Loucy (cell line): Measurements from ENCODE around the gene POMP.

Experiments
- H2AFZ ChIP-seq: fragments of 200-600 bp; sonication (generic); 2 replicates; pipeline ENCODE4 v1.6.0; 2016; ENCODE audit warnings: antibody characterized with exemption, mild to moderate bottlenecking, low read length, moderate library complexity
- H3F3A ChIP-seq: fragments of 200-600 bp; 2 replicates; pipeline ENCODE4 v1.6.0; 2016; ENCODE audit warnings: antibody characterized with exemption, low read depth, mild to moderate bottlenecking
- H3K27me3 ChIP-seq: fragments of 200-600 bp; sonication (generic); 2 replicates; pipeline ENCODE4 v1.6.1; 2014; ENCODE audit warnings: low read length, mild to moderate bottlenecking; ENCODE audit not compliant: insufficient read depth, poor library complexity, severe bottlenecking
- H3K36me3 ChIP-seq: fragments of 200-600 bp; sonication (generic); 2 replicates; pipeline ENCODE4 v1.6.1; 2016; ENCODE audit warnings: low read length; ENCODE audit not compliant: insufficient read depth
- H3K4me1 ChIP-seq: fragments of 200-600 bp; sonication (generic); 2 replicates; pipeline ENCODE4 v1.5.1; 2014; ENCODE audit warnings: low read length, mild to moderate bottlenecking; ENCODE audit not compliant: insufficient read depth, poor library complexity, severe bottlenecking
- H3K4me2 ChIP-seq: fragments of 200-600 bp; sonication (generic); 2 replicates; pipeline ENCODE4 v1.6.0; 2014; ENCODE audit warnings: antibody characterized with exemption, low read length, low read depth, mild to moderate bottlenecking; ENCODE audit not compliant: poor library complexity, severe bottlenecking
- H3K4me3 ChIP-seq: fragments of 200-600 bp; sonication (generic); 2 replicates; pipeline ENCODE4 v1.5.1; 2014; ENCODE audit warnings: low read length, mild to moderate bottlenecking, mixed read lengths; ENCODE audit not compliant: poor library complexity, severe bottlenecking
- H3K79me2 ChIP-seq: fragments of 200-600 bp; sonication (generic); 2 replicates; pipeline ENCODE4 v1.6.1; 2014; ENCODE audit warnings: low read length; ENCODE audit not compliant: insufficient read depth
- H3K9ac ChIP-seq: fragments of 200-600 bp; sonication (generic); 2 replicates; pipeline ENCODE4 v1.6.0; 2014; ENCODE audit warnings: mild to moderate bottlenecking, low read depth, low read length, moderate library complexity; ENCODE audit not compliant: poor library complexity, severe bottlenecking
- H3K9me2 ChIP-seq: fragments of 200-600 bp; sonication (generic); replicated peaks from 2 replicates; pipeline ENCODE4 v1.6.1; 2016; ENCODE audit warnings: low read depth, low read length, mixed read lengths
- H3K9me3 ChIP-seq: fragments of 200-600 bp; sonication (generic); 2 replicates; pipeline ENCODE4 v1.6.1; 2014; ENCODE audit warnings: mild to moderate bottlenecking, antibody characterized with exemption, low read length, low read depth; ENCODE audit not compliant: insufficient read depth
- H4K20me1 ChIP-seq: fragments of 200-600 bp; sonication (generic); 2 replicates; pipeline ENCODE4 v1.6.0; 2014; ENCODE audit warnings: antibody characterized with exemption, low read length, mild to moderate bottlenecking; ENCODE audit not compliant: insufficient read depth, poor library complexity, severe bottlenecking
- EZH2phosphoT487 ChIP-seq: fragments of 200-600 bp; IDR thresholded peaks from 2 replicates; pipeline ENCODE4 v1.6.1; 2018; ENCODE audit warnings: antibody characterized with exemption, mild to moderate bottlenecking, moderate library complexity, borderline replicate concordance
- TF ChIP-seq, protein P1 (sequence below): fragments of 200-600 bp; sonication (generic); conservative IDR thresholded peaks from 2 replicates; pipeline ENCODE4 v1.5.1; 2014; ENCODE audit warnings: mild to moderate bottlenecking, antibody characterized with exemption, low read length

POMP gene

DNA sequence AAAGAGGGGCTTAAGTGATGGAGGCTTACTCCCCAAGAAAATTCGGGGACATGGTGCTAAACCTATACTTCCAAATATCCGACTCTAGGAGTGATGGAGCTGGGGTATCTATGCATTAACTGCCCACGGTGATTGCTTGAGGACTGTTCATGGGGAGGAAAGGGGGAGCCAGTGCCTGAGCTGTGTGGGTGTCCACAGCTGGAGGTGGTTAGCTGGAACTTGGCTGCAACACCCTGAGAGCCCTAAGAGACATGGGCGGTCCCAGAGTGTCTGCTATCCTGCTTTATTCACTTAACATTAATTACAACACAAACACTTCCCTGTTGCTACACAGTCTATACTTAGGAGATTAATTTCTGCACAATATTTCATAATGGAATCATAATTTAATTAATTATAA is 28.1 kb upstream of the POMP start:
- H3K4me2 ChIP-seq = no peak overlapping the region

DNA sequence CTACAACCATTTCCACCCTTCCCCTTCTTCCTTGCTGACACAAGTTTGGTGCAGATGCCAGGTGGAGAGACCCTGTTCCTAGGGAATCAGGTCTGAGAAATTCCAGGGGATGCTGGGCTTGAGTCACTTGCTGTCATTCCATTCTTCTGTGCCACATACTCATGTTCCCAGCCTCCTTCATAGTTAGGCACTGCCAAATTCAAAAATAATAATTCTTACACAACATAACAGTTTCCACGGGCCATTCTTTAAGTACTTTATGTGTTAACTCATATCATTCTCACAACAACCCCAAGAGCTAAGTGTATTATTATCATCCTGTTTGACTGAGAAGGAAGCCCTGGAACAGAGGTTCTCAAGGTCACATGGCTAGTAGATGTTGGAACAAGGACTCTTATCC is 27.1 kb upstream of the POMP start:
- no peak overlapping the region for H3K9ac ChIP-seq
- no peak overlapping the region for H3K4me2 ChIP-seq
- H3K9me2 ChIP-seq = no peaks in the 10 kb centered on the region
- no peaks in the 10 kb centered on the region for H3K9me3 ChIP-seq
- TF ChIP-seq EZH2phosphoT487 = no peak
- TF ChIP-seq, protein P1, sequence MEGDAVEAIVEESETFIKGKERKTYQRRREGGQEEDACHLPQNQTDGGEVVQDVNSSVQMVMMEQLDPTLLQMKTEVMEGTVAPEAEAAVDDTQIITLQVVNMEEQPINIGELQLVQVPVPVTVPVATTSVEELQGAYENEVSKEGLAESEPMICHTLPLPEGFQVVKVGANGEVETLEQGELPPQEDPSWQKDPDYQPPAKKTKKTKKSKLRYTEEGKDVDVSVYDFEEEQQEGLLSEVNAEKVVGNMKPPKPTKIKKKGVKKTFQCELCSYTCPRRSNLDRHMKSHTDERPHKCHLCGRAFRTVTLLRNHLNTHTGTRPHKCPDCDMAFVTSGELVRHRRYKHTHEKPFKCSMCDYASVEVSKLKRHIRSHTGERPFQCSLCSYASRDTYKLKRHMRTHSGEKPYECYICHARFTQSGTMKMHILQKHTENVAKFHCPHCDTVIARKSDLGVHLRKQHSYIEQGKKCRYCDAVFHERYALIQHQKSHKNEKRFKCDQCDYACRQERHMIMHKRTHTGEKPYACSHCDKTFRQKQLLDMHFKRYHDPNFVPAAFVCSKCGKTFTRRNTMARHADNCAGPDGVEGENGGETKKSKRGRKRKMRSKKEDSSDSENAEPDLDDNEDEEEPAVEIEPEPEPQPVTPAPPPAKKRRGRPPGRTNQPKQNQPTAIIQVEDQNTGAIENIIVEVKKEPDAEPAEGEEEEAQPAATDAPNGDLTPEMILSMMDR = no peak
- H4K20me1 ChIP-seq = no peaks in the 10 kb centered on the region
- H3K4me1 ChIP-seq = no peaks in the 10 kb centered on the region
- no peaks in the 10 kb centered on the region for H3K36me3 ChIP-seq
- no peaks in the 10 kb centered on the region for H3K27me3 ChIP-seq
- H3K79me2 ChIP-seq = no peaks in the 10 kb centered on the region
- H3K4me3 ChIP-seq = no peak overlapping the region
- H3F3A ChIP-seq = no peaks in the 10 kb centered on the region
- H2AFZ ChIP-seq = no peak overlapping the region

More for the DNA sequence above, 28.1 kb upstream of the POMP start:
- TF ChIP-seq, protein P1 = no peak
- TF ChIP-seq EZH2phosphoT487 = no peak
- Histone ChIP-seq H3K9me3 (no peaks in the 10 kb centered on the region), H4K20me1 (no peaks in the 10 kb centered on the region), H3K4me3 (no peak overlapping the region), H3K79me2 (no peaks in the 10 kb centered on the region), H3K27me3 (no peaks in the 10 kb centered on the region), H2AFZ (no peak overlapping the region), H3F3A (no peaks in the 10 kb centered on the region), H3K4me1 (no peaks in the 10 kb centered on the region), H3K9me2 (no peaks in the 10 kb centered on the region), H3K9ac (no peak overlapping the region), H3K36me3 (no peaks in the 10 kb centered on the region)

DNA sequence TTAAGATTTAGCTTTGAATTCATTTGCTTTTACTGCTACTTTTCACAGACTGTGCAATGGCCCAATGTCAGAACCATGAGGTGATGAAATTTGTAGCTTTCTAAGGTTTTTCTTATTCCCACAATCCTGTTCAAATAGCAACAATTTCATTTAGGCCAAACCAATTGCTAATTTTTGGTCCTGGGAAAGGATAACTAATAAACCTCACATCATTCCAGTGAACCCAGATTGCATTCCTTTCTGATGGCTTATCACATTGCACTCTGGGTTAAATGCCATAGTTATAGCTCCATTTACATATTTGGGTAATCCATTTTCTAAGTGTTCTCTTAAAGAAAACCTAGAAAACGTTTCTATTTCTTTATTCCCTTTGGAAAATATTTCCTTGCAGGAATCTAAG is 22.9 kb upstream of the POMP start:
- no peaks in the 10 kb centered on the region for H3F3A ChIP-seq
- no peaks in the 10 kb centered on the region for H3K36me3 ChIP-seq
- peaks cover 19% of the 10 kb centered on the region for H3K4me1 ChIP-seq
- H3K4me2 ChIP-seq = no peak overlapping the region
- H3K9me2 ChIP-seq = no peaks in the 10 kb centered on the region
- no peak overlapping the region for H2AFZ ChIP-seq
- H4K20me1 ChIP-seq = no peaks in the 10 kb centered on the region
- no peak overlapping the region for H3K4me3 ChIP-seq
- no peaks in the 10 kb centered on the region for H3K27me3 ChIP-seq
- TF ChIP-seq, protein P1 = no peak
- H3K9me3 ChIP-seq = no peaks in the 10 kb centered on the region
- no peak overlapping the region for H3K9ac ChIP-seq
- H3K79me2 ChIP-seq = no peaks in the 10 kb centered on the region
